H9 (cell line): ENCODE data around the gene SEMA4A. TPM values are rescaled to one million over a fixed set of nuclear protein-coding genes. Genes with fewer than 3 reads are reported as not detected.

Source experiments
- DNase-seq: peaks from one replicate; pipeline ENCODE4 v3.0.0-alpha.2; 2017
- H2AFZ ChIP-seq: one replicate; pipeline ENCODE4 v1.6.1; 2013; ENCODE audit warnings: mild to moderate bottlenecking, low read length, control low read depth, moderate library complexity
- H2AK5ac ChIP-seq: 2 replicates; pipeline ENCODE4 v1.6.1; 2013; ENCODE audit warnings: low read length, control low read depth, mixed read lengths; ENCODE audit not compliant: insufficient read length
- H2BK120ac ChIP-seq: one replicate; pipeline ENCODE4 v1.6.1; 2013; ENCODE audit warnings: low read depth, mild to moderate bottlenecking, low read length, control low read depth, inconsistent platforms; ENCODE audit not compliant: poor library complexity, severe bottlenecking
- H2BK12ac ChIP-seq: 2 replicates; pipeline ENCODE4 v1.6.1; 2013; ENCODE audit warnings: low read length, control low read depth, mixed read lengths, low read depth; ENCODE audit not compliant: insufficient read length
- H2BK15ac ChIP-seq: 2 replicates; pipeline ENCODE4 v1.6.1; 2013; ENCODE audit warnings: low read depth, low read length, control low read depth
- H2BK20ac ChIP-seq: one replicate; pipeline ENCODE4 v1.6.1; 2013; ENCODE audit warnings: low read depth, mild to moderate bottlenecking, low read length, control low read depth, inconsistent platforms; ENCODE audit not compliant: poor library complexity, severe bottlenecking
- H2BK5ac ChIP-seq: 2 replicates; pipeline ENCODE4 v1.6.1; 2013; ENCODE audit warnings: low read length, control low read depth, mixed read lengths; ENCODE audit not compliant: insufficient read length
- H3K14ac ChIP-seq: 2 replicates; pipeline ENCODE4 v1.6.1; 2013; ENCODE audit warnings: low read length, control low read depth; ENCODE audit not compliant: insufficient read depth
- H3K18ac ChIP-seq: 2 replicates; pipeline ENCODE4 v1.6.1; 2013; ENCODE audit warnings: low read depth, mild to moderate bottlenecking, mixed read lengths, low read length, control low read depth; ENCODE audit not compliant: insufficient read length
- H3K23ac ChIP-seq: 2 replicates; pipeline ENCODE4 v1.6.1; 2013; ENCODE audit warnings: low read length, control low read depth, mixed read lengths, low read depth; ENCODE audit not compliant: insufficient read length
- H3K23me2 ChIP-seq: 2 replicates; pipeline ENCODE4 v1.6.1; 2013; ENCODE audit warnings: low read depth, mild to moderate bottlenecking, mixed read lengths, low read length, control low read depth; ENCODE audit not compliant: insufficient read length, poor library complexity, severe bottlenecking
- H3K27ac ChIP-seq: 2 replicates; pipeline ENCODE4 v1.5.1; 2013; ENCODE audit warnings: low read length, control low read depth, mixed read lengths, low read depth; ENCODE audit not compliant: insufficient read length
- H3K27me3 ChIP-seq: 2 replicates; pipeline ENCODE4 v1.6.1; 2013; ENCODE audit warnings: low read length, control low read depth, inconsistent platforms; ENCODE audit not compliant: insufficient read depth
- H3K4ac ChIP-seq: 2 replicates; pipeline ENCODE4 v1.6.1; 2013; ENCODE audit warnings: low read depth, mild to moderate bottlenecking, control low read depth, inconsistent platforms, low read length, moderate library complexity
- H3K4me1 ChIP-seq: 2 replicates; pipeline ENCODE4 v1.6.1; 2013; ENCODE audit warnings: low read length, control low read depth, inconsistent platforms; ENCODE audit not compliant: insufficient read depth
- H3K4me2 ChIP-seq: 2 replicates; pipeline ENCODE4 v1.6.1; 2013; ENCODE audit warnings: low read length, control low read depth, mixed read lengths; ENCODE audit not compliant: insufficient read length, insufficient read depth
- H3K56ac ChIP-seq: 2 replicates; pipeline ENCODE4 v1.6.1; 2013; ENCODE audit warnings: low read depth, mild to moderate bottlenecking, mixed read lengths, low read length, control low read depth; ENCODE audit not compliant: insufficient read length
- H3K79me1 ChIP-seq: 2 replicates; pipeline ENCODE4 v1.6.1; 2013; ENCODE audit warnings: low read depth, mild to moderate bottlenecking, moderate library complexity, low read length, control low read depth, inconsistent platforms; ENCODE audit not compliant: insufficient read depth, poor library complexity, severe bottlenecking
- H3K79me2 ChIP-seq: 2 replicates; pipeline ENCODE4 v1.6.1; 2013; ENCODE audit warnings: low read length, control low read depth, inconsistent platforms; ENCODE audit not compliant: insufficient read depth
- H3K9ac ChIP-seq: 2 replicates; pipeline ENCODE4 v1.6.1; 2013; ENCODE audit warnings: low read length, control low read depth, mixed read lengths; ENCODE audit not compliant: insufficient read length; ENCODE audit errors: extremely low read depth
- H3K9me3 ChIP-seq: one replicate; pipeline ENCODE4 v1.6.1; 2013; ENCODE audit warnings: low read depth, low read length, inconsistent platforms; ENCODE audit not compliant: control insufficient read depth
- H3T11ph ChIP-seq: one replicate; pipeline ENCODE4 v1.6.1; 2013; ENCODE audit warnings: mild to moderate bottlenecking, low read length, control low read depth, inconsistent platforms
- H4K20me1 ChIP-seq: one replicate; pipeline ENCODE4 v1.6.1; 2013; ENCODE audit not compliant: control insufficient read depth, insufficient read length, insufficient read depth
- H4K5ac ChIP-seq: 2 replicates; pipeline ENCODE4 v1.6.1; 2013; ENCODE audit warnings: low read depth, mild to moderate bottlenecking, mixed read lengths, low read length, control low read depth; ENCODE audit not compliant: insufficient read length
- H4K8ac ChIP-seq: replicated peaks from 2 replicates; pipeline ENCODE4 v1.6.1; 2013; ENCODE audit warnings: low read length, control low read depth, mixed read lengths, low read depth; ENCODE audit not compliant: insufficient read length
- H4K91ac ChIP-seq: 2 replicates; pipeline ENCODE4 v1.6.1; 2013; ENCODE audit warnings: low read depth, mild to moderate bottlenecking, moderate library complexity, mixed read lengths, low read length, control low read depth; ENCODE audit not compliant: insufficient read length
- H3K27ac Mint-ChIP-seq, 3 experiments: 2 replicates in 2 of 3; 3 replicates in 1 of 3; pipeline ENCODE4 v1.8.0; 2020 to 2021; ENCODE audit warnings: mixed read lengths in 3 of 3, mild to moderate bottlenecking in 1 of 3, moderate library complexity in 1 of 3
- H3K27me3 Mint-ChIP-seq: 2 replicates; pipeline ENCODE4 v1.8.0; 2021; ENCODE audit warnings: low read depth, mild to moderate bottlenecking, moderate library complexity, mixed read lengths
- H3K36me3 Mint-ChIP-seq, 3 experiments: 2 replicates in 2 of 3; 3 replicates in 1 of 3; pipeline ENCODE4 v1.8.0; 2020 to 2021; ENCODE audit warnings: low read depth in 3 of 3, mixed read lengths in 3 of 3; ENCODE audit not compliant: insufficient read depth in 1 of 3
- H3K4me1 Mint-ChIP-seq, 2 experiments: 2 replicates each; pipeline ENCODE4 v1.8.0; 2020; ENCODE audit warnings: mixed read lengths in 2 of 2
- H3K4me3 Mint-ChIP-seq, 2 experiments: 2 replicates in 1 of 2; 3 replicates in 1 of 2; pipeline ENCODE4 v1.8.0; 2020 to 2021; ENCODE audit warnings: mild to moderate bottlenecking in 2 of 2, mixed read lengths in 2 of 2, moderate library complexity in 1 of 2
- H3K9me3 Mint-ChIP-seq, 2 experiments: 2 replicates in 1 of 2; 3 replicates in 1 of 2; pipeline ENCODE4 v1.8.0; 2020; ENCODE audit warnings: mild to moderate bottlenecking in 2 of 2, mixed read lengths in 2 of 2, moderate library complexity in 1 of 2
- WGBS: extraction: QIAGEN DNeasy Blood & Tissue Kit; methylation state at CpG from one replicate; pipeline ENCODE4 v1.1.7; 2013; ENCODE audit warnings: missing lambda C conversion rate, low lambda C conversion rate, mixed read lengths; ENCODE audit not compliant: insufficient read length; ENCODE audit errors: extremely low coverage; 5-methylcytosine and 5-hydroxymethylcytosine counted together
- total RNA-seq: library from RNA; stranded (reverse); gene quantifications from 2 replicates; pipeline ENCODE4 v1.2.1, GENCODE V29; 2021
- TF ChIP-seq, protein P1 (sequence below): fragments of 200-600 bp; sonication (generic); conservative IDR thresholded peaks from 3 replicates; pipeline ENCODE4 v1.8.0; 2021; ENCODE audit warnings: antibody characterized with exemption, mild to moderate bottlenecking

Gene SEMA4A
- total RNA-seq, 1 experiment from 2014 or later = 11.1 TPM

DNA sequence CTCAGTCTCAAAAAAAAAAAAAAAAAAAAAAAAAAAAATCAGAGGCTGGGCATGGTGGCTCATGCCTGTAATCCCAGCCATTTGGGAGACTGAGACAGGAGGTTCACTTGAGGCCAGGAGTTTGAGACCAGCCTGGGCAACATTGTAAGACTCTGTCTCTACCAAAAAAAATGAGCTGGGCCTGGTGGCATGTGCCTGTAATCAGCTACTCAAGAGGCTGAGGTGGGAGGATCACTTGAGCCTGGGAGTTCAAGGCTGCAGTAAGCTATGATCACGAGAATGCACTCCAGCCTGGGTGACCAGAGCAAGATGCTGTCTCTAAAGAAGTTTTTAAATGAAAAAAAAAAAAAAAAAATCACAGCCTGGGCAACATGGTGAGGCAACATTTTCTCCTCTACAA lies 10.3 kb downstream of the SEMA4A start:
- Histone ChIP-seq H2AK5ac (no peak overlapping the region), H2BK5ac (no peak overlapping the region), H4K8ac (no peak overlapping the region), H3K23ac (no peak overlapping the region), H3K79me2 (no peaks in the 10 kb centered on the region), H2BK15ac (no peak overlapping the region), H3K4me2 (no peak overlapping the region), H3K23me2 (peaks cover 5% of the 10 kb centered on the region), H2BK120ac (no peak overlapping the region), H3K14ac (no peak overlapping the region), H3K79me1 (no peaks in the 10 kb centered on the region), H2BK20ac (no peak overlapping the region), H3K56ac (no peak overlapping the region), H2BK12ac (no peak overlapping the region), H4K91ac (no peak overlapping the region), H3K27me3 (no peaks in the 10 kb centered on the region), H2AFZ (no peak overlapping the region), H3K4ac (no peak overlapping the region), H3K9me3 (no peaks in the 10 kb centered on the region), H4K5ac (no peak overlapping the region), H4K20me1 (no peaks in the 10 kb centered on the region), H3K9ac (no peak overlapping the region), H3K27ac (no peak overlapping the region), H3K4me1 (no peaks in the 10 kb centered on the region; the same call in 1 of the 2 replicates), H3T11ph (no peak overlapping the region), H3K18ac (no peak overlapping the region)
- TF ChIP-seq, protein P1, sequence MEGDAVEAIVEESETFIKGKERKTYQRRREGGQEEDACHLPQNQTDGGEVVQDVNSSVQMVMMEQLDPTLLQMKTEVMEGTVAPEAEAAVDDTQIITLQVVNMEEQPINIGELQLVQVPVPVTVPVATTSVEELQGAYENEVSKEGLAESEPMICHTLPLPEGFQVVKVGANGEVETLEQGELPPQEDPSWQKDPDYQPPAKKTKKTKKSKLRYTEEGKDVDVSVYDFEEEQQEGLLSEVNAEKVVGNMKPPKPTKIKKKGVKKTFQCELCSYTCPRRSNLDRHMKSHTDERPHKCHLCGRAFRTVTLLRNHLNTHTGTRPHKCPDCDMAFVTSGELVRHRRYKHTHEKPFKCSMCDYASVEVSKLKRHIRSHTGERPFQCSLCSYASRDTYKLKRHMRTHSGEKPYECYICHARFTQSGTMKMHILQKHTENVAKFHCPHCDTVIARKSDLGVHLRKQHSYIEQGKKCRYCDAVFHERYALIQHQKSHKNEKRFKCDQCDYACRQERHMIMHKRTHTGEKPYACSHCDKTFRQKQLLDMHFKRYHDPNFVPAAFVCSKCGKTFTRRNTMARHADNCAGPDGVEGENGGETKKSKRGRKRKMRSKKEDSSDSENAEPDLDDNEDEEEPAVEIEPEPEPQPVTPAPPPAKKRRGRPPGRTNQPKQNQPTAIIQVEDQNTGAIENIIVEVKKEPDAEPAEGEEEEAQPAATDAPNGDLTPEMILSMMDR = no peak
- Mint-ChIP-seq H3K4me1 (peaks cover 24 to 28% of the 10 kb centered on the region in 2 experiments), H3K9me3 (no peaks in the 10 kb centered on the region), H3K4me3 (no peak overlapping the region), H3K27me3 (no peaks in the 10 kb centered on the region), H3K36me3 (peaks cover 2 to 37% (median 21%) of the 10 kb centered on the region in 3 experiments; a peak in 6 of 7 replicates), H3K27ac (no peak overlapping the region)
- no peak for DNase-seq
- no CpG with 5 or more reads among the region's 1 CpG for WGBS
